Measurements from ENCODE around the gene MAL. TPM values are rescaled to one million over a fixed set of nuclear protein-coding genes. Genes with fewer than 3 reads are reported as not detected.

The MAL gene
- total and polyA plus RNA-seq, 2 experiments from 2014 or later = not detected

DNA sequence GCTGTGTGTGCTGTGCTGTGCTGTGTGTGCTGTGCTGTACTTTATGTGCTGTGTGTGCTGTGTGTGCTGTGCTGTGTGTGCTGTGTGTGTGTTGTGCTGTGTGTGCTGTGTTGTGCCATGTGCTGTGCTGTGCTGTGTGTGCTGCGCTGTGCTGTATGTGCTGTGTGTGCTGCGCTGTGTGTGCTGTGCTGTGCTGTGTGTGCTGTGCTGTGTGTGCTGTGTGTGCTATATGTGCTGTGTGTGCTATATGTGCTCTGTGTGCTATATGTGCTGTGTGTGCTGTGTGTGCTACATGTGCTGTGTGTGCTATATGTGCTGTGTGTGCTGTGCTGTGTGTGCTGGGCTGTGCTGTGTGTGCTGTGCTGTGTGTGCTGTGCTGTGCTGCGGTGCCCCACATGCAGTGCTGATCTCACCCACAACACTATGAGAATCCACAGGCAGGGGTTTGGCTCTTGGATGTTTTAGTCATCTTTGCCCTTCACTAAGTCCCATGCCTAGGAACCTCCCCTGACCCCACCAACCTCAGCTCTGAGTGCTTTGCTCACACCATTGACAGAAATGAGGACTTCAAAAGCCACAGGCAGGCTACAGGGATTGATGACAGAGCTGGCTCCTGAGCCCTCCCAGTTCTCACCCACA, 30.5 kb upstream of the MAL start:
- DNase-seq (ENCODE audit: low read depth in 1 of 2, low spot score in 1 of 2) = no peak
- Histone ChIP-seq H3K27me3 (peaks cover 13% of the 10 kb centered on the region), H3K4me3 (no peak overlapping the region), H3K36me3 (no peaks in the 10 kb centered on the region), H3K4me1 (ENCODE audit: low read depth) (no peaks in the 10 kb centered on the region), H3K9me3 (ENCODE audit: low read depth) (no peaks in the 10 kb centered on the region), H3K27ac (no peak overlapping the region)
- TF ChIP-seq, protein P1, sequence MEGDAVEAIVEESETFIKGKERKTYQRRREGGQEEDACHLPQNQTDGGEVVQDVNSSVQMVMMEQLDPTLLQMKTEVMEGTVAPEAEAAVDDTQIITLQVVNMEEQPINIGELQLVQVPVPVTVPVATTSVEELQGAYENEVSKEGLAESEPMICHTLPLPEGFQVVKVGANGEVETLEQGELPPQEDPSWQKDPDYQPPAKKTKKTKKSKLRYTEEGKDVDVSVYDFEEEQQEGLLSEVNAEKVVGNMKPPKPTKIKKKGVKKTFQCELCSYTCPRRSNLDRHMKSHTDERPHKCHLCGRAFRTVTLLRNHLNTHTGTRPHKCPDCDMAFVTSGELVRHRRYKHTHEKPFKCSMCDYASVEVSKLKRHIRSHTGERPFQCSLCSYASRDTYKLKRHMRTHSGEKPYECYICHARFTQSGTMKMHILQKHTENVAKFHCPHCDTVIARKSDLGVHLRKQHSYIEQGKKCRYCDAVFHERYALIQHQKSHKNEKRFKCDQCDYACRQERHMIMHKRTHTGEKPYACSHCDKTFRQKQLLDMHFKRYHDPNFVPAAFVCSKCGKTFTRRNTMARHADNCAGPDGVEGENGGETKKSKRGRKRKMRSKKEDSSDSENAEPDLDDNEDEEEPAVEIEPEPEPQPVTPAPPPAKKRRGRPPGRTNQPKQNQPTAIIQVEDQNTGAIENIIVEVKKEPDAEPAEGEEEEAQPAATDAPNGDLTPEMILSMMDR (IDR thresholded peaks at IDR 0.05; ENCODE audit: low read depth, low read length) = no peak

GRCh38 chr2:94995553-94996304, 29.8 kb upstream of the MAL start:
- H3K27me3 ChIP-seq = peaks cover 13% of the 10 kb centered on the region

GRCh38 chr2:94996305-94997100, 29.0 kb upstream of the MAL start:
- Histone ChIP-seq H3K27me3 (peaks cover 13% of the 10 kb centered on the region), H3K9me3 (ENCODE audit: low read depth) (no peaks in the 10 kb centered on the region), H3K27ac (no peak overlapping the region), H3K4me3 (no peak overlapping the region), H3K4me1 (ENCODE audit: low read depth) (no peaks in the 10 kb centered on the region), H3K36me3 (no peaks in the 10 kb centered on the region)
- TF ChIP-seq, protein P1 (IDR thresholded peaks at IDR 0.05; ENCODE audit: low read depth, low read length) = no peak
- DNase-seq (ENCODE audit: low read depth in 1 of 2, low spot score in 1 of 2) = peak in 1 of 2 donors; percentile 12

More at GRCh38 chr2:94995553-94996304, 29.8 kb upstream of the MAL start:
- H3K4me1 ChIP-seq (ENCODE audit: low read depth) = no peaks in the 10 kb centered on the region
- no peak for DNase-seq (ENCODE audit: low read depth in 1 of 2, low spot score in 1 of 2)
- TF ChIP-seq, protein P1 (IDR thresholded peaks at IDR 0.05; ENCODE audit: low read depth, low read length) = no peak
- no peaks in the 10 kb centered on the region for H3K36me3 ChIP-seq
- no peak overlapping the region for H3K4me3 ChIP-seq
- H3K27ac ChIP-seq = no peak overlapping the region
- no peaks in the 10 kb centered on the region for H3K9me3 ChIP-seq (ENCODE audit: low read depth)

DNA sequence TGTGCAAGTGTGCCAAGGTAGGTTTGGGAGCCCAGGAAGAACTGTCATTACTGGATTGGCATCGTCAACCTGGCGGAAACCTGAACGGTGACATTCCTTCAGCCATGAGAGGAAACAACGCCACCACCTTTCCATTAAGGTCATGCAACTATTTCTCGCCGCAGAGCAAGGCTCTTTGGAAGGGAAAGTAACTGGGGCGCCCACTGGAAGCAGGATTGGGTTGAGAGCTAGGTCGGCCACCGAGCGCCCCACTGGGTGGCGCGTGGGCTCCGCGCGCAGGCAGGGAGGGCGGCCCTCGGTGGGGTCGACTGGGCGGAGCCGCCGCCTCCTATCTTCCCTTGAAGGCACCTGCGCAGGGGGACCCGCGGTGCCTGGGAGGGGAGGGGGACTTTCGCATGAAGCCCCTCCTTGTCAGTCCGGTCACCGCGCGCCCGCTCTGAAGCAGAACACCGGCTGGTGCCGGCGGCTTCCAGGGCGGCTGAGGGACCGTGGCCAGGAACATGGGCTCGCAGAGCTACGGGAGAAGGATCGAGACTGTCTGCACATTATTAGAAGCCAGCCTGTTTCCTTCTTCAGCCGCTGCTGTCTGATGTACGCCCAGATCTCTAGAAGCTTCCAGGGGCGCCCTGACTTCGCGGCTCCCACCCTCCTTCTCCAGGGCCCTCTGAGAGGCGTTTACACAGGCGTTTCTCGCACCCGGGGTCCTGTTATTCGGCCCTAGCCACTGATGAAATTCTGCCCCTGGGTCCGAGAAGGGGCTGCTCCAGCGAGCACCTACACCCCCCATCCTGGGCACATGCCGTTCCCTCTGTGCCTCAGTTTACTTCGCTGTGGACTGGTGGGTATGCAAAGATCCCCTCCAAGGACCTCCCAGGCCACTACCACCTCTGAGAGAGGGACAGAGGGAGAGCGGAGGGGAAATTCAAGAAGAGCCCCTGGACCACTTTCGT, 27.3 kb upstream of the MAL start:
- no peaks in the 10 kb centered on the region for H3K4me1 ChIP-seq (ENCODE audit: low read depth)
- H3K9me3 ChIP-seq (ENCODE audit: low read depth) = no peaks in the 10 kb centered on the region
- DNase-seq (ENCODE audit: low read depth in 1 of 2, low spot score in 1 of 2) = no peak
- H3K27me3 ChIP-seq = peaks cover 13% of the 10 kb centered on the region
- no peaks in the 10 kb centered on the region for H3K36me3 ChIP-seq
- H3K4me3 ChIP-seq = no peak overlapping the region
- TF ChIP-seq, protein P1 (IDR thresholded peaks at IDR 0.05; ENCODE audit: low read depth, low read length) = no peak
- H3K27ac ChIP-seq = no peak overlapping the region
